Renal cortex interstitium (tissue), 3 donors: Measurements from ENCODE around the gene P2RY8. TPM values are rescaled to one million over a fixed set of nuclear protein-coding genes. Genes with fewer than 3 reads are reported as not detected.

Experiments
- polyA plus RNA-seq, 3 donors: library from polyadenylated mRNA; unstranded; fragments of 120-200 nt; gene quantifications; one replicate each; pipeline ENCODE4 v1.2.1, GENCODE V29; 2013; ENCODE audit not compliant: insufficient read length in 3 of 3

Gene P2RY8
- polyA plus RNA-seq, 3 donors, result 0.64 to 1.7 (median 0.95) TPM

Other genes starting within 250 kb of the P2RY8 start
- 10 to 100 TPM; 11.7 to 15.5 (median 12.3) TPM for gene IL3RA, start 200.4 kb downstream of the P2RY8 start, polyA plus RNA-seq
- gene SLC25A6, start 145.1 kb downstream of the P2RY8 start, polyA plus RNA-seq, result 100 to 1,000 TPM; 481 to 682 (median 578) TPM
- 10 to 100 TPM; 35.7 to 50.5 (median 37.1) TPM for gene ASMTL, start 84.3 kb downstream of the P2RY8 start, polyA plus RNA-seq
- gene AKAP17A, start 54.4 kb upstream of the P2RY8 start, polyA plus RNA-seq, result 10 to 100 TPM; 44.8 to 66.3 (median 56.6) TPM
- under 1 TPM in 2 of 3 donors, not detected in 1; 0.14 to 0.47 TPM for gene ASMT, start 77.9 kb upstream of the P2RY8 start, polyA plus RNA-seq